SHP77 treated with DMSO at 0.1 percent for 48 hours (cell line): Measurements from ENCODE around the gene ASCC1.
"Not testable (repeated sequence)": the region's sequence is repeated elsewhere in the genome, so short reads cannot be mapped to it uniquely, and the experiment has no call there.

Experiments used
- DNase-seq: peaks from one replicate; lab custom pipeline; 2025; lab: John Stamatoyannopoulos, UW

Gene ASCC1

DNA sequence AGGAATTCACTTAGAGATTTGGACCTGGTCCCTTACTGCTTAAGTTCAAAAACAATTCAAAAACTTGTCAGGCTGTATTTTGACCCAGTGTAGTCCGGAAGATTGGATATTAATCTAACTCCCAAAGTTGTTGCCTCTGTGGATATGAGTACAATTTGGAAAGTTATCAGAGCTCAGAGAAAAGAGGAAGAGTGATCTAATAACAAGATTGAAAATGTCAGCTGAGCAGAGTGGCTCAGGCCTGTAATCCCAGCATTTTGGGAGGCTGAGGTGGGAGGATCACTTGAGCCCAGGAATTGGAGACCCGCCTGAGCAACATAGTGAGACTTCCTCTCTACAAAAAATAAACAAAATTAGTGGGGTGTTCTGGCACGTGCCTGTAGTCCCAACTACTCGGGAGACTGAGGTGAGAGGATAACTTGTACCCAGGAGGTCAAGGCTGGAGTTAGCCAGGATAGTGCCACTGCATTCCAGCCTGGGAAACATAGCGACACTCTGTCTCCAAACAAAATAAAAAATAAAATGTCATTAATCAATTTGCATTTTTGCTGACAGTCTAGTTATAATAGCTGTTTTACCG is 3.2 kb upstream of the ASCC1 start:
- no peak for DNase-seq

DNA sequence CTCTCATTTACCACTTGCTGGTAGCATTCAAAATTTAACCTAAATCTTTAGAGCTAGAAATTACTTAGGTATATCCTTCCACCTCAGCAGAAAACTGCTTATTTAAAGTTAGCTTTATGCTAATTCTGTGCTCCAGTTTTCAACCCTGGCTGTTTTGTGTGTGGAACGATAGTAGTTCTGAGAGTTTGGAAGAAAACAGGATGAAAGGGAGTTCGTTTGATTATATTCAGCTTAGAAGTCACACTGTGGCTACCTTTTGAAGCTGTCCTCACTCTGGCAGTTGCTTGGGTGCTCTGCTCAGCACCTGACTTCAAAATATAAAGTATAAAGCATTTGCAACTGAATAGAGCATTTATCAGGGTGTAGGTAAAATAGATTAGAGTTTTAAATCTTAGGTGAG is 2.6 kb upstream of the ASCC1 start:
- no peak for DNase-seq

DNA sequence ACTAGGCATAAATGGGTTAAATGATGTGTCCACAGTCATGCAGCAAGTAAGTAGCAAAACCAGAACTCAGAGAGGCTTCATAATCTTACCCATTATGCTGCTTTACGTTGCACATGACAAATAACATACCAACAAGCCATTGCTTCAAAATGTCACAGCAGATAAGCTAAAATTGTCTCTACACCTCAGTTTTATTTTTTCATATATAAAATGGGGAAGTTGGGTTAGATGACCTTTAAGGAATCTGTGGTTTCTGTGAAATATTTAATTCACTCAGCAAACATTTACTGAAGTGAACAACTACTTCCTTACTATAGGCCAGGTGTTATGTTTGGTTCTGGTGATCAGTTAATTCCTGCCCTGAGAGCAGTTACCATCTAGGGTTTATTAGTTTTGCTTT is 2.2 kb upstream of the ASCC1 start:
- no peak for DNase-seq

DNA sequence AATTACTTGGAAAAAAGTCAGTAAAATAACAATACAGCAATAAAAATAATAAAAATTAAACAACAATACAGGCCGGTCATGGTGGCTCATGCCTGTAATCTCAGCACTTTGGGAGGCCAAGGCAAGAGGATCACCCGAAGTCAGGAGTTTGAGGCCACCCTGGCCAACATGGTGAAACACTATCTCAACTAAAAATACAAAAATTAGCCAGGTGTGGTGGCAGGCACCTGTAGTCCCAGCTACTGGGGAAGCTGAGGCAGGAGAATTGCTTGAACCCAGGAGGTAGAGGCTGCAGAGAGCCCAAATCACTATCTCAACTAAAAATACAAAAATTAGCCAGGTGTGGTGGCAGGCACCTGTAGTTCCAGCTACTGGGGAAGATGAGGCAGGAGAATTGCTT is 4.2 kb downstream of the ASCC1 start:
- DNase-seq = not testable (repeated sequence)

DNA sequence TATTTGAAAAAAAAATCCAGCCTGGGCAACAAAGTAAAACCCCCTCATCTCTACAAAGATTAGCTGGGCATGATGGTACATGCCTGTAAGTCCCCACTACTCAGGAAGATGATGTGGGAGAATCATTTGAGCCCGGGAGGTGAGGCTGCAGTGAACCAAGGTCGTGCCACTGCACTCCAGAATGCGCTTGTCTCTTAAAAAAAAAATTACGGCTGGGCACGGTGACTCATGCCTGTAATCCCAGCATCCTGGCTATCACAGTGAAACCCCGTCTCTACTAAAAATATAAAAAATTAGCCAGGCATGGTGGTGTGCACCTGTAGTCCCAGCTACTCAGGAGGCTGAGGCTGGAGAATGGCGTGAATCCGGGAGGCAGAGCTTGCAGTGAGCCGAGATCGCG is 4.7 kb downstream of the ASCC1 start:
- DNase-seq = not testable (repeated sequence)

DNA sequence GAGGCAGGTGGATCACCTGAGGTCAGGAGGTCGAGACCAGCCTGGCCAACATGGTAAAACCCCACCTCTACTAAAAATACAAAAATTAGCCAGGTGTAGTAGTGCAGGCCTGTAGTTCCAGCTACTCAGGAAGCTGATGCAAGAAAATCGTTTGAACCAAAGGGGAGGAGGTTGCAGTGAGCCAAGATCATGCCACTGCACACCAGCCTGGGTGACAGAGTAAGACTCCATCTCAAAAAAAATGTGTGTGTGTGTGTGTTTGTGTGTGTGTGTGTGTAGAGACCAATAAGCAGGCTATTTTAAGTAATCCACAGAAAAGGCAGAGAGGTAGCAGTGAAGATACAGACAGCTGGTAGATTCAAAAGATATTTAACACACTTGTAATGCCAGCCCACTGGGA is 7.5 kb downstream of the ASCC1 start:
- DNase-seq = not testable (repeated sequence)

DNA sequence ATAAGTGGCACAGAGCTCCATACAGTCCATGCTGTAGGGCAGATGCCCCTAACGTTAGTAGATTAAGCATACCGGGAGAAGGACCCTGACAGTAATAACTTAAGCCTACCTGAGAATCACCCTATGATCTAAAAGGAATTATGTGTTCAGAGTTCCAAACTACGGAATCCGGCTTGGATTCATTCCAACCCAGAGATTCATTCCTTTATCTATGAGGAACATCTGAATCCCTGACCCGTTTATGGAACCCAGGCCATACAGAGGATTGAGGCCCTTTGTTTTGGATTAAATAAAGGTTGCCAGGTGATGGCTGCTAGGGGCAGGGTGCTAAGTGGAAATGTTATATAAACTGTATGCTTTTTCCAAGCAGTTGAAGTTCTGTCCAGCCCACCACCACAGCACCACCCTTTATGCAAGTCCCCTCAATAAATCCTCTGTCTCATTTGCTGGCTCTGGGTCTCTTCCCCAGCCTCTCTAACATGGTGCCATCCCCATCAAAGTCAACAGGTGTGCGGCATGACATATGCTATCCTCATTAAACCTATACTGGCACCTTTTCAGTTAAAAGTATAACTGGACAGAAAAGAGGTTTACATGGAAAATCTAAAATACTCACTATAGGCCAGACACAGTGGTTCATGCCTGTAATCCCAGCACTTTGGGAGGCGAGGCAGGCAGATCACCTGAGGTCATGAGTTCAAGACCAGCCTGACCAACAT is 9.4 kb downstream of the ASCC1 start:
- DNase-seq = no peak

DNA sequence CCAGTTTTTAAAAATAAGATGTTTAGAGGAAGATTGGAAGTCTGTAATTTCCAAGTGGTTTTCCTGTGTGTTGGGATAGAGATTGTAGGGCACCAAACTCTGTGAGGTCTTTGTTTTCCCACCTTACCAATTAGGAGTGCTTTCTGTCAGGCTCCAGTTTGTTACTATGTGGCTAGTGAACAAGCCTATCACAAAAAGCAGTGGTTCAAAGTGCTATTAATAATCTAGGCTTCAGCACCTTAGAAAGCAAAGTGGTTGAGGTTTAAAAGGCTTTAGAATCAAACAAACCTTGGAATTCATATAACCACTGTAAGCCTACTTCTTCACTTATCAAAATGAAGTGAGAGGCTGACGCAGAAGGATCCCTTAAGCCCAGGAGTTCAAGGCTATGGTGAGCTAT is 11.4 kb downstream of the ASCC1 start:
- DNase-seq = no peak

DNA sequence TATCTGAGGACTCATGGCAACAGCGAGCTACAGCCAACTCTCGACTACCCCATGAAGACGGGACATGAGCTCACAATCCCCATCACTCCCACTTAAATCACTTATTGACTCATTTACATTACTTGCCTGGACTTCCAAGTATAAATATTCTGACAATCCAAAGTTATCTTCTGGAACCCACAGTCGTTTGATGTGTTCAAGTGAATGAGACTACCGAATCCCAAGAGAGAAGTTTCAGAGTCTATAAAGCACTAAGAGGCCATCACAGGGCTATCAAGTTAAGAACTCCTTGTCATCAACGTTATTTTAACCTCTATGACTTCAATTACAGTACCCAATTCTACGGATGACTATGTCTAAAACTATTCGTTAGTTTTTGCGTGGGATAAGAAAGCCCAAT is 11.8 kb downstream of the ASCC1 start:
- DNase-seq = no peak

DNA sequence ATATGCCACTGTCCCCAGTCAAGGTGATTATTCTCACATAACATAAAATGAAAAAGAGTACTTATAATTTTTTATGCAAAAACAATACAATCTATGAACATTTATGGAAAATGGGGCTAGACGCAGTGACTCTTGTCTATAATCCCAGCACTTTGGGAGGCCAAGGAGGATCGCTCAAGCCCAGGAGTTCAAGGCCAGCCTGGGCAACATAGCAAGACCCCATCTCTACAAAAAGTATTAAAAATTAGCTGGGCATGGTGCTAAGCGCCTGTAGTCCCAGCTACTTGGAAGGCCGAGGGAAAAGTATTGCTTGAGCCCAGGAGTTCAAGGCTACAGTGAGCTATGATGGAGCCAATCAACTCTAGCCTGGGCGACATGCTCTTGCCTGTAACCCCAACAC is 14.8 kb downstream of the ASCC1 start:
- DNase-seq = no peak

DNA sequence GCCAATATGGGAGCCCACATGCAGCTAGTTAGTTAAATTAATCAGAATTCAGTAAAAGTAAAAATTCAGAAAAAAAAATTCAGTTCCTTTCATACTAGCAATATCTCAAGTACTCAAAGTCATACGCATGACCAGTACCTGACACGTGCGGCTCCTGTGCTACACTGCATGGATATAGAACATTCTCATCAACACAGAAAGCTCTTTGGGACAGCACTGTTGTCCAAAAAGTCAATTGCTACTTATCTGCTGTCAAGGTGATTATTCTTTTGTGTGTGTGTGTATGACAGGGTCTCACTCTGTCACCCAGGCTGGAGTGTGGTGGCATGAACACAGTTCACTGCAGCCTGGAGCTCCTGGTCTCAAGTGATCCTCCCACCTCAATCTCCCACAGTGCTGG is 15.2 kb downstream of the ASCC1 start:
- no peak for DNase-seq

DNA sequence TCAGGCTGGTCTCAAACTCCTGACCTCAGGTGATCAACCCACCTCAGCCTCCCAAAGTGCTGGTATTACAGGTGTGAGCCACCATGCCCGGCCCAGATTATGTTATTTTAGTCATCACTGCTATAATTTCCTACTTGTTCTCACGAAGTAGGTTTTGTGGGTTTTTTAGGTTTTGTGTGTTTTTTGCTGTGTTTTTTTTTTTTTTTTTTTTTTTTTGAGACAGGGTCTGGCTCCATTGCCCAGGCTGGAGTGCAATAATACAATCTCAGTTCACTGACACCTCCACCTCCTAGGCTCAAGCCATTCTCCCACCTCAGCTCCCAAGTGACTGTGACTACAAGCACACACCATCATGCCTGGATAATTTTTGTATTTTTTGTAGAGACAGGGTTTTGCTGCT is 21.1 kb downstream of the ASCC1 start:
- DNase-seq = no peak

DNA sequence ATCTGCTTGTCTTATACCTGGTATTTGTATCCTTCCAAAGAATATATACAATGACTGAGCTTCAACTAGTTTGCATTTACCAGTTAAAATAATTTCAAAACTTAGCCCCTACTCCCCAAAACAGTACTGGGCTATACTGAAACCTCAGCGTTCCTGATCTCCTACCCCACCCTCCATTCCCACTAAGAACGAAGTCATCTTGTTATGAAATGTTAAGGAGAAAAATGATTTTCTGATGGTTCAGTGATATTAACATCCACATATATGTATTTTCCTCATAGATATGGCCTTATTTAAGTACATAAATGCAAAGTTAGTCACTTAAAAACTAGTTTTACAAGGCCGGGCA is 29.1 kb downstream of the ASCC1 start:
- DNase-seq = no peak

DNA sequence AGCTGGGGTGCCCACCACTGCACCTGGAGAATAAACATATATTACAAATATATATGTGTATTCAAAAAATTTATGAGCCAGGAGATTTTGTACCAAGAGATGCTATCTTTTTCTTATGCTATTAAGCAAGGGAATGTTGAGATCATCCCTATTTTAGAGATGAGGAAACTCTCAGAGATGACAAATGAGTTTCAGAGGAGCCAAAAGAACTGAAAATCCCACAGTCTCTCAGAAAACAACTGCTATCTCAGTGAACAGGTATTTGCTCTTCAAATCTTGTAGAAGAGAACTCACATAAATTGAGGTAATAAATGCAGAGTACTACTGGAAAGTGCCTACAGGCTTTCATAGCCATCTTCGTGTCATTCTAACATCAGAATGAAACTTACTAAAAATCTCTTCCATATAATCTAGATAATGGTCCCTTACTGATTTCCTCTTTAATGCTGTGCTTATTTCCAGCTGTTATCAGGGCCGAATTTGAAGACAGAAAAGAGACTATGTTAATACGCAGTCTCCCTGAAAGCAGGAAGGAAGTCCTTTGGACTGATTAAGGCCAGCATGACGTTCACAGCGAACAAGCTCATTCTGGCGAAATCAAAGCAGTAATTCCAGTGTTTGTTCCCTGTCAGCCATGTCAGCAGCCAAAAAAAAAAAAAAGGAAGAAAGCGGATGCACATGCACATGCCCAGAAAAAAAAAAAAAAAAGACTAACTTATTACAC is 29.7 kb downstream of the ASCC1 start:
- DNase-seq = no peak

DNA sequence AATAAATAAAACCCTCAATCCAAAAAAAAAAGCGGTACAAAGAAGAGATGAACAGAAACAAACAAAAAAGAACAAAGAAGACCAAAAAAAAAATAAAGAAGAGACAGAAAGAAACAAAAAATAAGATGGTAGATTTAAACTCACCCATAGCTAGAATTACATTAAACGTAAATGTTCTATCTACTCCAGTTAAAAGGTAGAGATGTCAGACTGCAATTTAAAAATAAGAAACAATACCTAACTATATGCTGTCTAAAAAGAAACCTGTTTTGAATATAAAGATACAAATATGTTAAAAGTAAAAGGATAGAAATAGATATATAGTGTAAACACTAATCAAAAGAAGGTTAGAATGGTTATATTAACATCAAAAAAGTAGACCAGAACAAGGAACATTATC is 31.9 kb downstream of the ASCC1 start:
- DNase-seq = no peak

DNA sequence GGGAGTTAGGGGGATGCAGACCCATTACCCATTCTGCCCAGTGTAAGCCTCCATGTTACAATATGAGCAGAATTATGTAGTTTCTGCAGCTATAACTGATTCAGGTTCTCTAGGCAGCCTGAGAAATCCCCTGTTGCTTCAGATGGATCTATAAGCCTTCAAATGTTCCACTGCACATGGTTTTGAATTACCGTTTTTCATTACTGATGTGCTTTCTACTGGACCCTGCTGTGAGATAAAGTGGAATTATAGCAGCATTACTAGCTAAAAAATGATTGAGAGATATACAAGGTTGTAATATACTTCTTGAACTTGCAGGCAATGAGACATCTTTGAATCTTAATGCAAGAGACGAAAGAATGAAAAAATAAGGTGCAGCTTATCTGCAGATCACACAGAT is 38.6 kb downstream of the ASCC1 start:
- DNase-seq = no peak

DNA sequence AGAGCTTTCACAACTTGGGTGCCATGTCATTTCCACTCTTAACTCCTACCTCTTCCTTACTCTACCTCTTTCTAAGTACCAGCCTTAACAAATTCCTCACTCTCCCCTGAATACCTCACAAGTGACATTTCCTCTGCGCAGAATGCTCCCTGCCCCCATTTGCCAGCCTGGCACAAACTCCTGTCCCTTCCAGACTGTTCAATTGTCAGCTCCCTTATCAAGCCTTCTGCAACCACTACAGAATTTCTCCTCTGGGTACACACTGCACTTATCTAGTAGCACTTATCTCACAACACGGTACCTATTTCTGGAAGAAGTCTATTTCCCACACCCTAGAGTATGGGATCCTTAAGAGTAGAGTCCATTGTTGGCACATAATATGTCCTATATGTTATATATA is 39.4 kb downstream of the ASCC1 start:
- DNase-seq = no peak

DNA sequence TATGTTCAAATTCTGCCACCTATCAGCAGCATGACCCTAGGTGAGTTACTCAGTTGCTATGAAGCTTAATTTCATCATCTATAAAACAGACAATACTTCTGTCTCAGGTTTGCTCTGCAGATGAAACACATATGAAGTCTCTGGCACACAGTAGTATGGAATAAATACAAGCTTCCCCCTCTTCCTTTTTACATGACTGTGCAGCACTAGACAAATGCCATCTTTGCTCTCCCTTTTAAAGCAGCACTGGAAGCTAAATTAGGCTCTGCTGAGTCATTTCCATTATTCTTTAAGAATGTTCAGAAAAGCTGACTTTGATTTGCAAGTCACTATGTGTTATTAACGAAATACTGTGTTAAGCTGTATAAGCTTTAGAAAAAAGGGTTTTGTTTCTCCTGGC is 40.9 kb downstream of the ASCC1 start:
- DNase-seq = no peak

DNA sequence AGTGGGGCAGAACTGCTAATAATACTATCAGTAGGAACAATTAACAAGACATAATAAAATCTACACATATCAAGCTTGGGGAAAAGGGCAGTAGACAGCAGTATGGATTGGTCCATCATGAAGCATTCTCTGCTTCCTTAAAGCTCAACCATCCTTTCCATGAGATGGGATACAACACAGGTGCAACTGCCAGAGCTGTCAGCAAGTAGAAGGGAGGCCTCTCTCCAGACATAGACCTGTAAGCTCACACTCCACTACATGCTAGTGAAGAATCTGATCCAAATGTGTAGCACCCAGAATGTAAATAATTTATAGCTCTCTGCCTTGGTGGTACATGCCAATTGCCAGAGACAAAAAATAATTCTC is 41.8 kb downstream of the ASCC1 start:
- DNase-seq = no peak

DNA sequence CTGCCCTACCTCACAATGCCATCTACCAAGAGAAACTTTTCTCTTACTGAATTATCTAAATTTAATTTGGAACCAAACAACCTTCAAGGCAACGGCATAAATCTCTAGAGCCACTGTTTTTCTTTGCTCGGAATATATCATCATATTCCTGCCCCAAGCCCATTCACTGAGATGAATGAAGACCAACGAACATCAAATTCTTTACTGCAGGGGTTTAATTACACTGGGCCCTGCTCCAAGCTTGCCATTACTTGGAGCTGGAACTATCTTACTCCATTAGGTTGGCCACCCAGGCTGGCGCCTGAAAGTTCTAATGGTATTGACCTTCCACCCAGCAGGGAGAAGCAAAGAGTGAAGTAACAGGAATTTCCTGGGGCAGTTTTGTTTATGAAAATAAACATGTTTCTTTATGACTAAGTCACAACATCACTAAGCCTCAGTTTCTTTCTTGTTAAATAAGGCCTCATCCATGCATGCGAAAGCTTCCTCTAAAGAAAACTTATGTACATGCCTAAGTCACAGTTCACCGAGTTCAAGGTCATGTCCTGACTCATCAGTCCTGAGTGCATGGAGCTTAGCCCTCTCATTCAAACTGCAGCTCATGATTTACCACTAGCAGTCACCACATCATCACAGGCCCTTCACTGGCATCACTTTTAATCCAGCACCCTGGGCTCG is 42.3 kb downstream of the ASCC1 start:
- no peak for DNase-seq

DNA sequence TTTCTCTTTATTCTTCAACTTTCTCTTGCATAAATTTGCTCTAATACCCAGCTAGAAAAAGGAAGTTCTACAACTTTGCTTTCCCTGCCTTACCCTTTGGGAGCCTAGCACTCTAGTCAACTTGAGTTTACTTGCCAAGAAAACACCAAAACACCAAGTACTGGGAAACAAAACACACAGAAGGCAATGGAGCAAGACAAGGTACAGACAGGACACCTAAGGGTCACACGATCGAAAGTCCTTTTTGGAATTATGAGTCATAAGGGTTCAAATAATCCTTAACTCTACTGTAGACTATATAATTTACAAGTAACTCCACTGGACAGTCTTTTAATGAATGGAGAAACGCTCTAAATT is 42.8 kb downstream of the ASCC1 start:
- no peak for DNase-seq

DNA sequence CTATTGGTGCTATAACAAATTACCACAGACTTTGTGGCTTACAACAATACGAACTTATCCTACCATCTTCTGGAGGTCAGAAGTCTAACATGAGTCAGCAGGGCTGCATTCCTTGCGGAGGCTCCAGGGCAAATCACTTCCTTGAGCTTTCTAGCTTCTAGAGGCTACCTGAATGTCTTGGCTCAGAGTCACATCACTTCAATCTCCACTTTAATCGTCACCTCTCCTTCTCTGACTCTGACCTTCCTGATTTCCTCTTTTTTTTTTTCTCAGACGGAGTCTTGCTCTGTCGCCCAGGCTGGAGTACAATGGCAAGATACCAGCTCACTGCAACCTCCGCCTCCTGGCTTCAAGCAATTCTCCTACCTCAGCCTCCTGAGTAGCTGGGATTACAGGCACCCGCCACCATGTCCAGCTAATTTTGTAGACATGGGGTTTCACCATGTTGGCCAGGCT is 44.9 kb downstream of the ASCC1 start:
- DNase-seq = no peak

DNA sequence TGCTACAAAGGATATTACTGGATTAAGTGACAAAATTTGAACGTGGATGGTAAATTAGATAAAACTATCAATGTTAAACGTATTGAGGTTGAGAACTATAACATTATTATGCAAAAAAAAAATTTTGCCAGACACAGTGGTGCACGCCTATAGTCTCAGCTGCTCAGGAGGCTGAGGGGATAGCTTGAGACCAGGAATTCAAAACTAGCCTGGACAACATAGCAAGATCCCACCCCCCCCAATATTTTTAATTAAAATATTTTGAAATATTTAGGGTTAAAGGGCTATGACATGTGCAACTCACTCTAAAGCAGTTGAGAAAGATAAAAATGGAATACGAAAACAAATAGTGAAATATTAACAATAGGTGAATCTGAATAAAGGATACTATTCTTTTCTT is 45.3 kb downstream of the ASCC1 start:
- no peak for DNase-seq
